HEK293 (cell line): Measurements from ENCODE around the gene NIN.

ENCODE experiments used
- CTCF ChIA-PET: fragments of 350-600 bp; formaldehyde crosslinking; extraction: SDS; loops from one replicate; lab custom pipeline; 2021; ENCODE audit warnings: antibody characterized with exemption; lab: Yijun Ruan, JAX
- POLR2A ChIA-PET: fragments of 300-600 bp; formaldehyde crosslinking; extraction: SDS; loops from one replicate; lab custom pipeline; 2020; ENCODE audit warnings: antibody characterized with exemption, inconsistent platforms; lab: Yijun Ruan, JAX
- H3K27ac ChIP-seq: fragments of 200-500 bp; sonication (Bioruptor generic); 2 replicates; pipeline ENCODE4 v1.5.1; 2014; ENCODE audit warnings: low read depth, low read length, control low read depth, inconsistent platforms; ENCODE audit errors: extremely low read depth
- H3K36me3 ChIP-seq, 2 experiments: fragments of 200-500 bp in 1 of 2; sonication (Bioruptor generic) in 1 of 2; 1 replicate in 1 of 2; 2 replicates in 1 of 2; pipeline ENCODE4 v1.5.1; 2014 to 2017; ENCODE audit warnings: inconsistent platforms in 2 of 2, low read length in 2 of 2; ENCODE audit not compliant: control insufficient read depth in 2 of 2, insufficient read depth in 1 of 2
- H3K4me1 ChIP-seq: fragments of 200-500 bp; sonication (Bioruptor generic); 2 replicates; pipeline ENCODE4 v1.5.1; 2014; ENCODE audit warnings: mild to moderate bottlenecking, low read length, inconsistent platforms; ENCODE audit not compliant: control insufficient read depth, insufficient read depth
- H3K4me3 ChIP-seq: 2 replicates; pipeline ENCODE4 v1.5.1; 2011; ENCODE audit warnings: low read depth, mild to moderate bottlenecking, control low read depth, low read length, moderate library complexity
- H3K9me3 ChIP-seq: fragments of 200-500 bp; sonication (Bioruptor generic); 2 replicates; pipeline ENCODE4 v1.5.1; 2014; ENCODE audit warnings: low read depth, low read length, inconsistent platforms; ENCODE audit not compliant: control insufficient read depth, insufficient read depth
- MYNN ChIP-seq: fragments of 450-650 bp; formaldehyde crosslinking; IDR thresholded peaks from 2 replicates; pipeline ENCODE4 v1.5.1; 2016; ENCODE audit warnings: missing biosample characterization, missing genetic modification characterization, borderline replicate concordance
- ZBTB48 ChIP-seq: fragments of 450-650 bp; formaldehyde crosslinking; IDR thresholded peaks from 2 replicates; pipeline ENCODE4 v1.5.1; 2016; ENCODE audit warnings: missing biosample characterization, missing genetic modification characterization
- ZNF114 ChIP-seq: fragments of 450-650 bp; formaldehyde crosslinking; IDR thresholded peaks from 2 replicates; pipeline ENCODE4 v1.5.0; 2017; ENCODE audit warnings: missing biosample characterization, missing genetic modification characterization
- ZNF16 ChIP-seq: fragments of 450-650 bp; formaldehyde crosslinking; IDR thresholded peaks from 2 replicates; pipeline ENCODE4 v1.5.1; 2016; ENCODE audit warnings: low read depth, missing biosample characterization, missing genetic modification characterization
- ZNF248 ChIP-seq: fragments of 450-650 bp; formaldehyde crosslinking; IDR thresholded peaks from 2 replicates; pipeline ENCODE4 v1.5.1; 2017; ENCODE audit warnings: missing biosample characterization, missing genetic modification characterization
- ZNF266 ChIP-seq: fragments of 450-650 bp; formaldehyde crosslinking; IDR thresholded peaks from 2 replicates; pipeline ENCODE4 v1.5.1; 2016; ENCODE audit warnings: missing biosample characterization, missing genetic modification characterization, low read depth
- ZNF391 ChIP-seq: fragments of 450-650 bp; formaldehyde crosslinking; IDR thresholded peaks from 2 replicates; pipeline ENCODE4 v1.5.1; 2016; ENCODE audit warnings: low read depth, missing biosample characterization, missing genetic modification characterization, borderline replicate concordance
- ZNF423 ChIP-seq: fragments of 450-650 bp; formaldehyde crosslinking; IDR thresholded peaks from 2 replicates; pipeline ENCODE4 v1.5.1; 2016; ENCODE audit warnings: missing biosample characterization, missing genetic modification characterization
- ZNF48 ChIP-seq: fragments of 450-650 bp; formaldehyde crosslinking; IDR thresholded peaks from 2 replicates; pipeline ENCODE4 v1.5.1; 2016; ENCODE audit warnings: missing biosample characterization, missing genetic modification characterization
- ZNF571 ChIP-seq: fragments of 450-650 bp; formaldehyde crosslinking; IDR thresholded peaks from 2 replicates; pipeline ENCODE4 v1.5.0; 2017; ENCODE audit warnings: missing biosample characterization, missing genetic modification characterization
- ZNF837 ChIP-seq: fragments of 450-650 bp; formaldehyde crosslinking; IDR thresholded peaks from 2 replicates; pipeline ENCODE4 v1.5.1; 2016; ENCODE audit warnings: missing biosample characterization, missing genetic modification characterization
- TF ChIP-seq, protein P1 (sequence below): fragments of 450-650 bp; formaldehyde crosslinking; IDR thresholded peaks from 2 replicates; pipeline ENCODE4 v1.5.0; 2017; ENCODE audit warnings: missing biosample characterization, missing genetic modification characterization, borderline replicate concordance
- TF ChIP-seq, protein P2 (sequence below): fragments of 450-650 bp; formaldehyde crosslinking; IDR thresholded peaks from 2 replicates; pipeline ENCODE4 v1.5.1; 2016; ENCODE audit warnings: missing biosample characterization, missing genetic modification characterization
- TF ChIP-seq, protein P3 (sequence below): fragments of 450-650 bp; formaldehyde crosslinking; IDR thresholded peaks from 2 replicates; pipeline ENCODE4 v1.5.1; 2016; ENCODE audit warnings: missing biosample characterization, missing genetic modification characterization, borderline replicate concordance
- TF ChIP-seq, protein P4 (sequence below): fragments of 450-650 bp; formaldehyde crosslinking; IDR thresholded peaks from 2 replicates; pipeline ENCODE4 v1.5.1; 2016; ENCODE audit warnings: missing biosample characterization, missing genetic modification characterization

The NIN gene

DNA sequence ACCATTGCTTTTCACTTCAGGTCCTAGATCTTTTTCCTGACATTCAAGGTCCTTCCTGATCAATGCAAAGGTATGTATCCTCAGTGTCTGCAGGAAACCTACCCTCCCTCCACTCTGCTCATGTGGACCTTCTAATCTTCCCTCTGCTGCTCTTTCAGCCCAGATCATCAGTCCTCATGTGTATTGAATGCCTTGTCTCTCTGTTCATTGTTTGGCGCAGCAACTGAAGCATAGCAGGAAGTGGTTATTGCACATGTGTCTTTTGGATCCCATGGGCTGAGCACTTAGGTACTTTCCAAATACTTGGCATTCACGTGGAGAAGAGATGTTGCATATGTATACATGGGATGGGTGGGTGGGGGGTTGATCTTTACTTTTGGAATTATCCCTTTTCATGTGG, 4.3 kb upstream of the NIN start (continued):
- no peak for TF ChIP-seq ZNF16
- no peak for TF ChIP-seq ZNF48 (tag by site-specific recombination)
- TF ChIP-seq ZNF837 (tag by site-specific recombination) = no peak
- no peak for TF ChIP-seq ZNF248 (tag by site-specific recombination)
- TF ChIP-seq, all 188 proteins: peak for 0

DNA sequence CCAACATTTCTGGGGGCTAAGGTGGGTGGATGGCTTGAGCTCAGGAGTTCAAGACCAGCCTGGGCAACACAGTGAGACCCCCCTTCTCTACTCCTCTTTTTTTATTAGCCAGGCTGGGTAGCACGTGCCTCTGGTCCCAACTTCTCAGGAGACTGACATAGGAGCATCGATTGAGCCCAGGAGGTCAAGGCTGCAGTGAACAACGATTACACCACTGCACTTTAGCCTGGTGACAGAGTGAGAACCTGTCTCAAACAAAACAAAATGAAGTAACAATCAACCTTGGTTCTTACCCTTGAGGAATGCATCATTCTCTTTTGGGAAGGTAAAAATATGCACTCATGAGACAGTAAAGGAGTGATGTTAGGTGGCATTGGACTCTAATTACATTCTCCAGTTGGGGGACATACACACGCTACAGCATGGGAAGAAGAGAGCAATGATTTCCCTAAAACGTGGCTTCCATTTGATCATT, 3.9 kb upstream of the NIN start:
- Histone ChIP-seq H3K9me3 (no peaks in the 10 kb centered on the region), H3K27ac (no peak overlapping the region), H3K4me1 (peaks cover 10% of the 10 kb centered on the region), H3K4me3 (no peak overlapping the region), H3K36me3 (no peaks in the 10 kb centered on the region; a peak in 1 of 3 replicates)
- ChIA-PET CTCF (no interaction called here), POLR2A (no interaction called here)
- TF ChIP-seq ZNF114 (tag by site-specific recombination) = no peak
- TF ChIP-seq ZNF391 (tag by site-specific recombination) = no peak
- TF ChIP-seq ZNF423 (tag by site-specific recombination) = no peak
- no peak for TF ChIP-seq ZNF571 (tag by site-specific recombination)
- TF ChIP-seq MYNN = no peak
- no peak for TF ChIP-seq ZNF48 (tag by site-specific recombination)
- TF ChIP-seq, protein P1, sequence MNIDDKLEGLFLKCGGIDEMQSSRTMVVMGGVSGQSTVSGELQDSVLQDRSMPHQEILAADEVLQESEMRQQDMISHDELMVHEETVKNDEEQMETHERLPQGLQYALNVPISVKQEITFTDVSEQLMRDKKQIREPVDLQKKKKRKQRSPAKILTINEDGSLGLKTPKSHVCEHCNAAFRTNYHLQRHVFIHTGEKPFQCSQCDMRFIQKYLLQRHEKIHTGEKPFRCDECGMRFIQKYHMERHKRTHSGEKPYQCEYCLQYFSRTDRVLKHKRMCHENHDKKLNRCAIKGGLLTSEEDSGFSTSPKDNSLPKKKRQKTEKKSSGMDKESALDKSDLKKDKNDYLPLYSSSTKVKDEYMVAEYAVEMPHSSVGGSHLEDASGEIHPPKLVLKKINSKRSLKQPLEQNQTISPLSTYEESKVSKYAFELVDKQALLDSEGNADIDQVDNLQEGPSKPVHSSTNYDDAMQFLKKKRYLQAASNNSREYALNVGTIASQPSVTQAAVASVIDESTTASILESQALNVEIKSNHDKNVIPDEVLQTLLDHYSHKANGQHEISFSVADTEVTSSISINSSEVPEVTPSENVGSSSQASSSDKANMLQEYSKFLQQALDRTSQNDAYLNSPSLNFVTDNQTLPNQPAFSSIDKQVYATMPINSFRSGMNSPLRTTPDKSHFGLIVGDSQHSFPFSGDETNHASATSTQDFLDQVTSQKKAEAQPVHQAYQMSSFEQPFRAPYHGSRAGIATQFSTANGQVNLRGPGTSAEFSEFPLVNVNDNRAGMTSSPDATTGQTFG (tag by site-specific recombination) = no peak
- TF ChIP-seq ZNF266 = no peak
- TF ChIP-seq, protein P2, sequence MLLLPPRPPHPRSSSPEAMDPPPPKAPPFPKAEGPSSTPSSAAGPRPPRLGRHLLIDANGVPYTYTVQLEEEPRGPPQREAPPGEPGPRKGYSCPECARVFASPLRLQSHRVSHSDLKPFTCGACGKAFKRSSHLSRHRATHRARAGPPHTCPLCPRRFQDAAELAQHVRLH (tag by site-specific recombination) = no peak
- TF ChIP-seq, protein P3, sequence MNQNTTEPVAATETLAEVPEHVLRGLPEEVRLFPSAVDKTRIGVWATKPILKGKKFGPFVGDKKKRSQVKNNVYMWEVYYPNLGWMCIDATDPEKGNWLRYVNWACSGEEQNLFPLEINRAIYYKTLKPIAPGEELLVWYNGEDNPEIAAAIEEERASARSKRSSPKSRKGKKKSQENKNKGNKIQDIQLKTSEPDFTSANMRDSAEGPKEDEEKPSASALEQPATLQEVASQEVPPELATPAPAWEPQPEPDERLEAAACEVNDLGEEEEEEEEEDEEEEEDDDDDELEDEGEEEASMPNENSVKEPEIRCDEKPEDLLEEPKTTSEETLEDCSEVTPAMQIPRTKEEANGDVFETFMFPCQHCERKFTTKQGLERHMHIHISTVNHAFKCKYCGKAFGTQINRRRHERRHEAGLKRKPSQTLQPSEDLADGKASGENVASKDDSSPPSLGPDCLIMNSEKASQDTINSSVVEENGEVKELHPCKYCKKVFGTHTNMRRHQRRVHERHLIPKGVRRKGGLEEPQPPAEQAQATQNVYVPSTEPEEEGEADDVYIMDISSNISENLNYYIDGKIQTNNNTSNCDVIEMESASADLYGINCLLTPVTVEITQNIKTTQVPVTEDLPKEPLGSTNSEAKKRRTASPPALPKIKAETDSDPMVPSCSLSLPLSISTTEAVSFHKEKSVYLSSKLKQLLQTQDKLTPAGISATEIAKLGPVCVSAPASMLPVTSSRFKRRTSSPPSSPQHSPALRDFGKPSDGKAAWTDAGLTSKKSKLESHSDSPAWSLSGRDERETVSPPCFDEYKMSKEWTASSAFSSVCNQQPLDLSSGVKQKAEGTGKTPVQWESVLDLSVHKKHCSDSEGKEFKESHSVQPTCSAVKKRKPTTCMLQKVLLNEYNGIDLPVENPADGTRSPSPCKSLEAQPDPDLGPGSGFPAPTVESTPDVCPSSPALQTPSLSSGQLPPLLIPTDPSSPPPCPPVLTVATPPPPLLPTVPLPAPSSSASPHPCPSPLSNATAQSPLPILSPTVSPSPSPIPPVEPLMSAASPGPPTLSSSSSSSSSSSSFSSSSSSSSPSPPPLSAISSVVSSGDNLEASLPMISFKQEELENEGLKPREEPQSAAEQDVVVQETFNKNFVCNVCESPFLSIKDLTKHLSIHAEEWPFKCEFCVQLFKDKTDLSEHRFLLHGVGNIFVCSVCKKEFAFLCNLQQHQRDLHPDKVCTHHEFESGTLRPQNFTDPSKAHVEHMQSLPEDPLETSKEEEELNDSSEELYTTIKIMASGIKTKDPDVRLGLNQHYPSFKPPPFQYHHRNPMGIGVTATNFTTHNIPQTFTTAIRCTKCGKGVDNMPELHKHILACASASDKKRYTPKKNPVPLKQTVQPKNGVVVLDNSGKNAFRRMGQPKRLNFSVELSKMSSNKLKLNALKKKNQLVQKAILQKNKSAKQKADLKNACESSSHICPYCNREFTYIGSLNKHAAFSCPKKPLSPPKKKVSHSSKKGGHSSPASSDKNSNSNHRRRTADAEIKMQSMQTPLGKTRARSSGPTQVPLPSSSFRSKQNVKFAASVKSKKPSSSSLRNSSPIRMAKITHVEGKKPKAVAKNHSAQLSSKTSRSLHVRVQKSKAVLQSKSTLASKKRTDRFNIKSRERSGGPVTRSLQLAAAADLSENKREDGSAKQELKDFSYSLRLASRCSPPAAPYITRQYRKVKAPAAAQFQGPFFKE = no peak

DNA sequence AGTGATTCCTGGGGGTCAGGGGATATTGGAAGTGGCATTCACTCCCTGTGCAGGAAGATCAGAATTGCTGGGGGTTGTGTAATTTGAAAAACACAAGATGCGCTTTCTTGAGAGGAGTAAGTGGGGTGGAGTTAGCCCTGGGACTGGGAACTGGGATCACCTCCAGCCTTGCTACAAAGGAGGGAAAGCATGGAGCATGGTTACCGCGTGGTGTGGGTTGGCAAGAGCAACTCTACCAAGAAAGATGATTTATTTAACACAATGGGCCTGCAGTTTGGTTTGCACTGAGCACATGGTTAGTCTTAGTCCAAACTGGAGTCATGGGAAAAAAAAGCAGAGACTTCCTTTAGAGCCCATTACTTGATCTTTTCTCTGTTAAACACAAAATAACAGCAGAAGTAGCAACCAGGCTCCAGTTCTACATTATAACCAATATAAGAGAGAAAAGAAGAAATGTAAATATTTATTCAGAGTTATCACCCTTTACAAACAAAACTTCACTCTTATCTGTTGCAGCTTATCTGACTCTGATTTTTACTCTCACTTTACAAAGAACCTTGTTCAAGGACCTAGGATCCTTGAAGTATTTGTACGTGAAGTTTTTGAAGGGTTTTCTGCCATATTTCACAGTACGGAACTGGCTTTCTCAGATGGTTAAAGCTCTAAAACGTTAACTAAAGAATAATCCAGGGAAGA, 2.1 kb upstream of the NIN start:
- ChIA-PET CTCF (no interaction called here), POLR2A (no interaction called here)
- H3K4me3 ChIP-seq = no peak overlapping the region
- TF ChIP-seq ZBTB48 (tag by site-specific recombination) = no peak
- TF ChIP-seq, protein P4, sequence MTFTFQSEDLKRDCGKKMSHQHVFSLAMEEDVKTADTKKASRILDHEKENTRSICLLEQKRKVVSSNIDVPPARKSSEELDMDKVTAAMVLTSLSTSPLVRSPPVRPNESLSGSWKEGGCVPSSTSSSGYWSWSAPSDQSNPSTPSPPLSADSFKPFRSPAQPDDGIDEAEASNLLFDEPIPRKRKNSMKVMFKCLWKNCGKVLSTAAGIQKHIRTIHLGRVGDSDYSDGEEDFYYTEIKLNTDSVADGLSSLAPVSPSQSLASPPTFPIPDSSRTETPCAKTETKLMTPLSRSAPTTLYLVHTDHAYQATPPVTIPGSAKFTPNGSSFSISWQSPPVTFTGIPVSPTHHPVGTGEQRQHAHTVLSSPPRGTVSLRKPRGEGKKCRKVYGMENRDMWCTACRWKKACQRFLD (tag by site-specific recombination) = no peak
- H3K27ac ChIP-seq = no peak overlapping the region
- no peaks in the 10 kb centered on the region; a peak in 1 of 3 replicates for H3K36me3 ChIP-seq
- no peaks in the 10 kb centered on the region for H3K9me3 ChIP-seq
- H3K4me1 ChIP-seq = peaks cover 19% of the 10 kb centered on the region
